HG03520 (cell line): ENCODE results near the gene NFKB1.
"Not testable (repeated sequence)": the region's sequence is repeated elsewhere in the genome, so short reads cannot be mapped to it uniquely, and the experiment has no call there.

Source experiments
- ATAC-seq: cut with Tn5 transposase; IDR thresholded peaks from one replicate; pipeline ENCODE4 v1.9.1; 2021; ENCODE audit warnings: mild to moderate bottlenecking, moderate library complexity; ENCODE audit not compliant: unreplicated experiment

The NFKB1 gene

DNA sequence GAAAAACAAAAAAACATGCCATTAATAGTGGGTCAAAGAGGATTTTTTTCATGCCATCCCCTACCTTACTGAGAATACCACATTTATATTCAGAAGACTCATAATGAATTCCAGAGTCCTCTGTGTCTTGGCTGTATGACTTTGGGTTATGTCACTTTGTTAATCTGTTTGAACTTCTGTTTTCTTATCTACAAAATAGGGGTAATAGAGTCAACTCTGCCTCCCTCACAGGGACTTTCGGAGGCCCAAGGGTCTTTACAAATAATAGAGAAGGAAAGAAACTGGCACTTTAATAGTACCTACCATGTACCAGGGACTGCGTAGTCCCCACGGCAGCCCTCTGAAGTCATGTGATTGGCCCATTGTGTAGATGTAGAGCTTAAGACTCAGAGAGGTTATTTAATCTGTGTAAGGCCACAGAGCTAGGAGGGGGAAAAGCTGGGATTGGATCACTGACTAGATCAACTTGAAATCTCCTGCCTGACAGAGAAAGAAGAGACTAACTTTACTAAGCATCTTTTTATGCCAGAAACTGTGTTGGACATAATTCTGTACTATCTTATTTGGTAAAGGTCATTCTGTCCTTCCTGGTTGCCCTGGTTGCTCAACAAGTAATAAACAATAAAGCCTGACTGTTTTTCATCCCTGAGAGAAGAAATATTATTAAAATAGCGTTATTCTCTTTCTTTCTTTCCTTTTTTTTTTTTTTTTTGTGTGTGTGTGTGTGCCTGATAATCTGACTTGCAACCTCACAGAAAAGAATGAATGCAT, 59.6 kb downstream of the NFKB1 start:
- no peak for ATAC-seq

- no peak for ATAC-seq
These were observed 61.8 kb downstream of the NFKB1 start for GRCh38 chr4:102563000-102563399.

- ATAC-seq = peak; percentile 88
These were observed 63.4 kb downstream of the NFKB1 start for GRCh38 chr4:102564399-102565059.

- ATAC-seq = no peak
These were observed 64.5 kb downstream of the NFKB1 start for GRCh38 chr4:102565696-102566095.

DNA sequence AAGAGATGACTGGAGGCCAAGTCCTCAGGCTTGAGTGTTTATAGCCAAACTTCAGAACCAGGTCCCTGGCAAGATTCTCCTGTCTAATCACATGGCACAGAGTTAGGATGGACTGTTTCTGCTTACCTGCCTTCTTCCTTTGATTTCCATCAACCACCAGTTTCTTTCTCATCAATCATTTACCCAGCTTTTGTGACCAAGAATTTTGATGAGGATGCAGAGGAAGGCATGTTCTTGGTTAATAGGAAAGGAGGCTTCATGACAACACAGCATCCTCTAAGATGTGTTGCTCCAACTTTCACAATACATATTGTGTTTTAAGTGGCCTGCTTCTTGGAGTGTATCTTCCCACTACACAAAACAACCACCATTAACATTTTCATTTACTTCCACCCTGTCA, 65.3 kb downstream of the NFKB1 start:
- ATAC-seq = no peak

DNA sequence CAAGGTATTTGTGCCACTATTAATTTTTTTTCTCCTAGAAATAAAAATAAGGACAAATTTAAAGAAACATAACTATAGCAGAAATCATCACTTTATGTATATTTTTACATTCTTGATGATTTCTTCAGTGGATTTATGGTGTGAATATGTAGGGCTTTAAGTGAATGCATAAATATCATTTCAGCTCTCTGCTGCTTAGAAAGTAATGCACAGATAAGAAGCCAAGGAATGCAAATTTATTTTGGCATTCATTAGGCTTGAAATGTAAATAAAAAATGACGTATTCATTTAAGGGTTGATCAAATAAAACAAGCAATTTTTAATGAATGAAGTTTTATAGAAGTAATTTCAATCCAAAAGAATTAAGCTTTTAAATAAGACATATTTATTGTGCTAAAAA, 66.3 kb downstream of the NFKB1 start:
- no peak for ATAC-seq

- no peak for ATAC-seq
These were observed 68.0 kb downstream of the NFKB1 start for GRCh38 chr4:102569200-102569599.

GRCh38 chr4:102570211-102570610, 69.1 kb downstream of the NFKB1 start:
- ATAC-seq = not testable (repeated sequence)

- no peak for ATAC-seq
These were observed 71.3 kb downstream of the NFKB1 start for GRCh38 chr4:102572452-102572851.

DNA sequence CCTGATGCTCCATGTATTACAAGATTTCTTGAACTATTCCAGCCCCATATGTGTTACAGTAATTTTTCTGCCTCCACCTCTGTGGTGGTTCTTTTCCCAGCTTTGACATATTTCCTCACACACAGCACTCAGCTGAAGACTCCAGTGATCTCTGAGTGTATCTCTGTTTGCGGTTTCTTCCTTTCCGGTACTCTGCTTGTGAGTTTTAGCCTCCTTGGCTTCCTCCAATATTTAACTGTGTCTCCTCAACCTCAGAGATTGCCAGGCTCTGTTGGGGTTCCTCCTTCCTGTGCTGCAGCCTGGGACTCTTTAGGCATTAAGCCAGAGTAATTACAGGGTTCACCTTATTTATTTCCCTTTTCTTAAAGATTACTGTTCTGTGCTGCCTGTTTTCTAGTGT, 73.2 kb downstream of the NFKB1 start:
- ATAC-seq = no peak

- ATAC-seq = no peak
These were observed 74.4 kb downstream of the NFKB1 start for GRCh38 chr4:102575369-102576129.

DNA sequence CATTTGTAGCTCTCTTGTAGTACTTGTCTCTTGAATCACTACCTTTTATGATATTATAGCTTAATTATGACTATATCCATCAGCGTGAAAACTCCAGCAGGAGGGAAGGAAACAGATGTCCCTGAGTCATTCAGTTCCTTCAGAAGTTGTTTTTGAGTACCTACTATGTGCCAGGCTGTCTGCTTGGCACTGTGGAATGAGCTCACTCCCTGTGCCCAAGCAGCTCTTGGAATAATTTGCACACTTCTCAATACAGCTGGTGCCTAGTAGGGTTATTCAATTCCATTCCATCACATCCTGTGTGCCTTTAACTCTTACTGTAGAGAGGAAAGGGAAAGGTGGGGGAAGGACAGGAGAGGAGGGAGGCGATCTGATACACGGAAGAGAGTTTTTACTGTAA, 77.1 kb downstream of the NFKB1 start:
- no peak for ATAC-seq

DNA sequence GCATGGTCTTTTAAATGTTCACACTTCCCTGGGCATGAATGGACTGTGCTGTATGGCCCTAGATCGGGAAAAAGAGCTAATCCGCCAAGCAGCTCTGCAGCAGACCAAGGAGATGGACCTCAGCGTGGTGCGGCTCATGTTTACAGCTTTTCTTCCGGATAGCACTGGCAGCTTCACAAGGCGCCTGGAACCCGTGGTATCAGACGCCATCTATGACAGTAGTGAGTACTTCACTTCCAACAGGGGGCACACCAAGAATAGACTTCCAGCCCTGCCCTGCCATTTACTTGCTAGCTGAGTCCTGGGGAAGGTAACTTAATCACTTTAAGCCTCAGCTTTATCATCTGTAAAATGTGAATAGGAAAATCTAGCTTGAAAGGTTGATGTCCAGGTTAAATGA, 77.7 kb downstream of the NFKB1 start:
- no peak for ATAC-seq

GRCh38 chr4:102579794-102580462, 78.8 kb downstream of the NFKB1 start:
- no peak for ATAC-seq

GRCh38 chr4:102580463-102580842, 79.3 kb downstream of the NFKB1 start:
- no peak for ATAC-seq

- ATAC-seq = no peak
These were observed 82.9 kb downstream of the NFKB1 start for GRCh38 chr4:102584091-102584490.

GRCh38 chr4:102585329-102585728, 84.2 kb downstream of the NFKB1 start:
- ATAC-seq = peak; percentile 29

DNA sequence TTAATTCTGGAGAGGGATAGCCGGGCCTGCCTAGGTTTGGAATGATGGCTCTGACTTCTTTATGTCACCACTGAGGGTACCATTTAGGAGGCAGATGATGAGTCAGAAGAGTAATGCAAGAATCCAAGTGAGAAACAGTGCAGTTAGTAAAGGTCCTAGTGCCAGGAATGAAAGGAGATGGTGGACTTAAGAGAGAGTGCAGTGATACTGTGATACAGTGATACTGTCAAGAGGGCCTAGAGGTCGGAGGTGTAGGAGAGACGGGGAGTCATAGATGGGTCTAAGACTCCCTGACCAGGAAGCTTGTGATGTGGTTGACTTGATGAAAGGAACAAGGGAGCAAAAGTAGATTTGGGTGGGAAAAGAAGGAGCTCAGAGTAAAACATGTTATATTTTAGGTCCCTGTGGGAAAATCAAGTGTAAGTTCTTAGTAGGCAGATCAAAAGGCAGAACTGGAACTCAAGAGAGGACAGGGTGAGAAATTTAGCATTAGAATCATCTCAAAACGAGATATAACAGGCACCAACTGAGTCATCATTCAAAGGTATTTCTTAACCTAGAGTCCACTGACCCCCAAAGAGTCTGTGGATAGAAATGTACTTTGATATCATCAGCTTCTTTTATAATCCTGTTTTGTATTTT, 85.0 kb downstream of the NFKB1 start:
- ATAC-seq = peak; percentile 39

- no peak for ATAC-seq
These were observed 85.5 kb downstream of the NFKB1 start for GRCh38 chr4:102586644-102587021.

GRCh38 chr4:102589743-102590142, 88.6 kb downstream of the NFKB1 start:
- ATAC-seq = no peak

GRCh38 chr4:102592256-102592655, 91.1 kb downstream of the NFKB1 start:
- ATAC-seq = no peak
